Heart left ventricle (tissue), 16 donors: ENCODE measurements around the gene TTLL12. TPM values are rescaled to one million over a fixed set of nuclear protein-coding genes. Genes with fewer than 3 reads are reported as not detected.

Experiments used
- ATAC-seq, 4 donors: fragments of 200-7000 bp; cut with Tn5 transposase; one replicate each; pipeline ENCODE4 v1.9.1; 2020 to 2022; ENCODE audit warnings: moderate library complexity in 4 of 4, mild to moderate bottlenecking in 3 of 4, moderate number of reproducible peaks in 1 of 4
- DNase-seq, 5 donors: peaks; one replicate each; pipeline ENCODE4 v3.0.0-alpha.2; 2020
- H3K27ac ChIP-seq, 12 donors: fragments of 200-600 bp; sonication (generic) in 4 of 12; one replicate each; pipeline versions ENCODE4 v1.5.0 to v1.8.0; 2016 to 2022; ENCODE audit warnings: mild to moderate bottlenecking in 2 of 12
- H3K27me3 ChIP-seq, 9 donors: fragments of 200-600 bp; sonication (generic) in 2 of 9; one replicate each; pipeline versions ENCODE4 v1.5.1 to v1.8.0; 2016 to 2022; ENCODE audit warnings: mild to moderate bottlenecking in 3 of 9
- H3K36me3 ChIP-seq, 9 donors: fragments of 200-600 bp; sonication (generic) in 2 of 9; one replicate each; pipeline versions ENCODE4 v1.5.0 to v1.8.0; 2018 to 2022; ENCODE audit warnings: mild to moderate bottlenecking in 2 of 9
- H3K4me1 ChIP-seq, 12 donors: fragments of 200-600 bp; sonication (generic) in 4 of 12; one replicate each; pipeline versions ENCODE4 v1.5.0 to v1.8.0; 2016 to 2022; ENCODE audit warnings: mild to moderate bottlenecking in 3 of 12
- H3K4me3 ChIP-seq, 12 donors: fragments of 200-600 bp; sonication (generic) in 4 of 12; one replicate each; pipeline versions ENCODE4 v1.5.0 to v1.8.0; 2017 to 2022; ENCODE audit warnings: mild to moderate bottlenecking in 9 of 12, moderate library complexity in 4 of 12
- H3K9me3 ChIP-seq, 12 donors: fragments of 200-600 bp; sonication (generic) in 4 of 12; one replicate each; pipeline versions ENCODE4 v1.5.0 to v1.8.0; 2016 to 2022; ENCODE audit warnings: mild to moderate bottlenecking in 1 of 12
- POLR2A ChIP-seq, 2 donors: fragments of 450-650 bp; IDR thresholded peaks; one replicate each; pipeline ENCODE4 v1.6.1; 2017; ENCODE audit warnings: antibody characterized with exemption in 2 of 2, mild to moderate bottlenecking in 2 of 2, moderate library complexity in 2 of 2
- WGBS, 4 donors: extraction: QIAGEN DNeasy Blood & Tissue Kit in 2 of 4; methylation state at CpG; one replicate each; pipeline versions ENCODE4 v1.1.5 to v1.1.7; 2013 to 2018; 5-methylcytosine and 5-hydroxymethylcytosine counted together
- intact Hi-C, 10 donors: fragments of 100-400 bp; cut with DNase I; formaldehyde crosslinking; loops; one replicate each; pipeline versions ENCODE4 v1.11.1 to v1.14.2; 2022
- polyA plus RNA-seq, 2 donors: library from polyadenylated mRNA; stranded (reverse); fragments of 200-250 nt; gene quantifications; one replicate each; pipeline ENCODE4 v1.2.3, GENCODE V29; 2013
- total RNA-seq, 9 donors: library from RNA; depleted of rRNA in 2 of 9; stranded (reverse); fragments of >200 nt in 2 of 9; fragmentation: NEBNext Ultra II Directional in 3 of 9; extraction: Animal tissue kit (Norgen Biotek cat#: 25700) in 3 of 9; gene quantifications; one replicate each; pipeline versions ENCODE4 v1.1.0 to v1.2.4, GENCODE V29; 2016 to 2023
- TF ChIP-seq, protein P1 (sequence below), 12 donors: fragments of 200-600 bp; sonication (generic) in 4 of 12; IDR thresholded peaks; one replicate each; pipeline versions ENCODE4 v1.5.0 to v1.8.0; 2018 to 2022; ENCODE audit warnings: antibody characterized with exemption in 12 of 12, mild to moderate bottlenecking in 5 of 12
- donor health status: ischemic (EF 13 %, LVEDD 7.1; RV severe dilation, severe dysfunction).
- donor health status: healthy with polysubstance abuse.
- donor health status: DM: no; HTN: yes; CAD: no.
- donor health status: DM: no; HTN: no; CAD: no.
- donor health status: ischemic (EF 25% LVEDD 6.9; RV normal size, moderate dysfunction).
- donor health status: ischemic (EF 25% LVEDD 5.7; RV mildly dilated, moderate dysfunction).
- donor health status: healthy.
- donor health status: DM: yes; HTN: yes; CAD: no.
- donor health status: ischemic (EF 35%, LVEDD 5.7; RV mildly dilated, moderate dysfunction).
- donor health status: nonischemic (EF 11% LVEDD 7.7; RV severe dilation, severe dysfunction).
- donor health status: DM: yes; HTN: yes; CAD: no.
- donor health status: PGD.
- donor health status: ischemic (EF 29% LVEDD 5.4; RV normal size, mild dysfunction).
- donor health status: nonischemic (EF 23%, LVEDD 6.1; RV moderate dilation, normal function).

TTLL12 gene
- total and polyA plus RNA-seq, 11 donors: 8.0 to 29.0 (median 11.9) TPM

DNA sequence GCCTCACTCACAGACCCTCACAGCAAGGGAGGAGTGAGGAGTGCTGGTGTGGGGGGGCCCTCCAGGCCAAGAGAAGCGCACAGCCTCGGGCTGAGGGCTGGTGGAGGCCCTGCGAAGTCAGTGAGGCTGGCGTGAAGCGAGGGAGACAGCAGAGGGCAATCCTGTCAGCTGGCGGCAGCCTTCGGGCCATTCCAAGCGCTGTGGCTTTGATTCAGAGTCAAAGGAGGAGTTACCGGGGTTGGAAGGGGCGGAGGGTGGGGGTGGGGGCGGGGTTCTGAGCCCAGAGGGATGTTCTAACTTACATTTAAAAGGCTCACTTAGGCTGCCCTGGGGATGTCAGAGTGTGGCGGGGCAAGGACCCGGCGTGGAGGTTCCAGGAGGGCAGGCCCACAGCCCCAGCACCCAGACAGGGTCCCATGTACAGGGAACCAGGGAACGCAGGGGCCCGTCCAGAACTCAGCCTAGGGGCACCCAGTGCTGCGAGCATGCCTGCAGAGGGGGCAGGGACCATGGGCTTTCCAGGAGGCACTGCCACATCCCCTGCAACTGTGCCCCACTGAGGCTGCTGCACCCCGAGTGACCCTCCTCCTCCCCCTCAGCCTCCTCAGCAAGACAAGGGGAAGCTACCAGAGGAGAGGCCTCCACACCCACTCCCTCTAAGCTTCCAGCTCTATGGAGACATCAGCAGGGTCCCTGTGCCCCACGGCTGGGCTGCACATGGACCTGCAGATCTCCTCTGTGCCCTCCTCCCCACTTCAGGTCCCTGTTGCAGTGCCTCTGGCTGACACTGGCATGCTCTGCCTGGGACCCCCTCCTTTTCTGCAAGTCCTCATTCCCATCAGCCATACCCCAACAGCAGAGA is 39.7 kb upstream of the TTLL12 start:
- no peaks in the 10 kb centered on the region for H3K9me3 ChIP-seq
- H3K36me3 ChIP-seq: no peaks in the 10 kb centered on the region
- intact Hi-C loops: no loop called here
- no peak overlapping the region for H3K27ac ChIP-seq
- DNase-seq (no peak), ATAC-seq (peak in 1 of 4 donors; percentile 20)
- 70 to 79% (median 73%) methylated on average over 18 to 19 of the region's 19 CpGs for WGBS, 4 donors
- TF ChIP-seq, protein P1, sequence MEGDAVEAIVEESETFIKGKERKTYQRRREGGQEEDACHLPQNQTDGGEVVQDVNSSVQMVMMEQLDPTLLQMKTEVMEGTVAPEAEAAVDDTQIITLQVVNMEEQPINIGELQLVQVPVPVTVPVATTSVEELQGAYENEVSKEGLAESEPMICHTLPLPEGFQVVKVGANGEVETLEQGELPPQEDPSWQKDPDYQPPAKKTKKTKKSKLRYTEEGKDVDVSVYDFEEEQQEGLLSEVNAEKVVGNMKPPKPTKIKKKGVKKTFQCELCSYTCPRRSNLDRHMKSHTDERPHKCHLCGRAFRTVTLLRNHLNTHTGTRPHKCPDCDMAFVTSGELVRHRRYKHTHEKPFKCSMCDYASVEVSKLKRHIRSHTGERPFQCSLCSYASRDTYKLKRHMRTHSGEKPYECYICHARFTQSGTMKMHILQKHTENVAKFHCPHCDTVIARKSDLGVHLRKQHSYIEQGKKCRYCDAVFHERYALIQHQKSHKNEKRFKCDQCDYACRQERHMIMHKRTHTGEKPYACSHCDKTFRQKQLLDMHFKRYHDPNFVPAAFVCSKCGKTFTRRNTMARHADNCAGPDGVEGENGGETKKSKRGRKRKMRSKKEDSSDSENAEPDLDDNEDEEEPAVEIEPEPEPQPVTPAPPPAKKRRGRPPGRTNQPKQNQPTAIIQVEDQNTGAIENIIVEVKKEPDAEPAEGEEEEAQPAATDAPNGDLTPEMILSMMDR (IDR thresholded peaks at IDR 0.05): no peak
- TF ChIP-seq POLR2A (IDR thresholded peaks at IDR 0.05): no peak
- peaks cover 0 to 20% (median 11%) of the 10 kb centered on the region in 12 donors for H3K4me1 ChIP-seq
- H3K27me3 ChIP-seq: peaks cover 0 to 6% (median 0%) of the 10 kb centered on the region in 9 donors
- no peak overlapping the region for H3K4me3 ChIP-seq

DNA sequence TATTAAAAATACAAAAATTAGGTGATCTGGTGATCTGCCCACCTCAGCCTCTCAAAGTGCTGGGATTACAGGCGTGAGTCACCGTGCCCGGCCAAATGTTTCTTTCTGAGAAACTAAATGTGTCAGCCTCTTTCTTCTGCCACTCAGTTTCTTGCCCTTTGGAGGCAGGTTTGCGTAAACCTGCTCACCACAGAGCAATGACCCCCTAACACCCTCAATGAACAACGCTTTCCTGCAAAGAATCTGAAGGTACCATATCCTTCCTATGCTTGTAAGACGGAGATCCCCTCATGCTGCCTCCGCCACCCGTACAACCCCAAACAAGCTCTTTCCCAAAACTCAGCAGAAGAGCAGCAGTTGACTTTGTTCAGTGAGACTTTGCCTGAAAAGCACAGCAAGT is 38.7 kb upstream of the TTLL12 start:
- no peaks in the 10 kb centered on the region for H3K36me3 ChIP-seq

DNA sequence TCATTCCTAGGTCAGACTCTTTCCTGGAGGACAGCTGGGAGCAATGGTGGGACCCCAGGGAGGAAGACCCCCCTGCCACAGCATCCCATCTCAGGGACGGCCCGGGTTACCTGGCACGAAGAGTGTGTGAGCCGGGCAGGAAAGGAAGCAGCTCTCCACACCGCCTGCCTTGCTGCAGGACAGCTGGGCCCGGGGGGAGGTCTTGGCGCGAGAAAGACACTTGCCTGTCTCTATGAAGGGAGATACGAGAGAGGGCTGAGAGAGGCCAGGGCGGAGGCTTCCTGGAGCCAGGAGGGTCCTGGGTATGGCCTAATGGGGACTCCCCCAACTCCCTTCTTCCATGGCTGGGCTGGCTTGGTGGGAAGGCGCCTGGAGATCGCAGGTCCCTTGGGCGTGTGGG is 36.1 kb upstream of the TTLL12 start:
- Histone ChIP-seq H3K36me3 (no peaks in the 10 kb centered on the region), H3K9me3 (no peaks in the 10 kb centered on the region), H3K4me1 (peaks cover 0 to 19% (median 14%) of the 10 kb centered on the region in 12 donors), H3K4me3 (no peak overlapping the region), H3K27ac (peak overlapping the region in 4 of 12 donors; percentile 9 to 75 (median 40)), H3K27me3 (peaks cover 0 to 3% (median 0%) of the 10 kb centered on the region in 9 donors)
- 73 to 87% (median 79%) methylated on average over 11 to 13 of the region's 13 CpGs for WGBS, 4 donors
- intact Hi-C loops: loop anchor here in 3 of 10 donors (1.0 to 5.0 kb wide), 2 partner anchors 36 kb away; partner anchors contain the start of gene TTLL12 (in 3 of the 3)
- TF ChIP-seq POLR2A (IDR thresholded peaks at IDR 0.05): no peak
- TF ChIP-seq, protein P1 (IDR thresholded peaks at IDR 0.05): no peak
- DNase-seq: no peak
- no peak for ATAC-seq

More for the DNA sequence above, 38.7 kb upstream of the TTLL12 start:
- no peak for DNase-seq
- intact Hi-C loops: no loop called here
- 96 to 98% (median 97%) methylated on average over 8 of the region's 8 CpGs for WGBS, 4 donors
- Histone ChIP-seq H3K9me3 (no peaks in the 10 kb centered on the region), H3K27ac (no peak overlapping the region), H3K27me3 (no peaks in the 10 kb centered on the region), H3K4me1 (peaks cover 0 to 19% (median 14%) of the 10 kb centered on the region in 12 donors), H3K4me3 (no peak overlapping the region)
- TF ChIP-seq, protein P1 (IDR thresholded peaks at IDR 0.05): no peak
- TF ChIP-seq POLR2A (IDR thresholded peaks at IDR 0.05): no peak
- ATAC-seq: no peak

DNA sequence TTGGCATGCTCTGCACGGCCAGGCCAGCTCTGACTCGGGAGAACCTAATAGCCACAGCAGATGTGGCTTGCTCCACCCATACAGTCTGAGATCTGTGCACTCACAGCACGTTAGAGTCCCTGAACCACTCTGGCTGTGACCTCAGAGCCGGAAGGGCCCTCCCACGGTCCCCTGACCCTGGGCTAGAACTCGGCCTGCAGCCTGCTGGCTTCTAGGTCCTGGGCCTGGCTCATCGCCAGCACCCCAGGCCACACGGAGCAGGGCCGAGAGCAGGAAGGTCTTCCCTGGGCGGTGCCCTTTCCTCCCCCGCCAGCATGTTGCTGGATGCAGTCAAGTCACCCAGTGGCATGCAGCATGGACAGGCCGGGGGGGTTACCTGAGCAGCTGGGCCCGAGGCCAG is 35.3 kb upstream of the TTLL12 start:
- Histone ChIP-seq H3K27me3 (peaks cover 0 to 10% (median 0%) of the 10 kb centered on the region in 9 donors), H3K4me1 (peaks cover 0 to 19% (median 14%) of the 10 kb centered on the region in 12 donors), H3K9me3 (no peaks in the 10 kb centered on the region), H3K36me3 (no peaks in the 10 kb centered on the region), H3K4me3 (no peak overlapping the region), H3K27ac (peak overlapping the region in 5 of 12 donors; percentile 9 to 75 (median 35))
- ATAC-seq: peak; percentile 77 to 93 (median 86)
- no peak for TF ChIP-seq POLR2A (IDR thresholded peaks at IDR 0.05)
- TF ChIP-seq, protein P1 (IDR thresholded peaks at IDR 0.05): no peak
- 18 to 57% (median 42%) methylated on average over 4 to 13 of the region's 13 CpGs for WGBS, 4 donors
- peak; percentile 69 to 85 (median 78) for DNase-seq
- intact Hi-C loops: loop anchor here in 3 of 10 donors (1.0 to 5.0 kb wide), 2 partner anchors 35 kb away; partner anchors contain the start of gene TTLL12 (in 3 of the 3)
